ENCODE data around the gene DNTT.

The DNTT gene

GRCh38 chr10:96346295-96346694 lies 42.1 kb downstream of the DNTT start:
- DNase-seq: no peak

- DNase-seq: no peak
Measured at GRCh38 chr10:96352027-96352426, 47.8 kb downstream of the DNTT start.

- DNase-seq: no peak
Measured at GRCh38 chr10:96352582-96352981, 48.3 kb downstream of the DNTT start.

- DNase-seq: no peak
Measured at GRCh38 chr10:96357038-96357620, 52.9 kb downstream of the DNTT start.

GRCh38 chr10:96358851-96359540 lies 54.8 kb downstream of the DNTT start, which contains the start of gene OPALIN:
TSS of gene OPALIN (minus strand) at chr10:96359002. CDS start at chr10:96358896, 106 bp downstream.
- no peak for DNase-seq

- no peak for DNase-seq
Measured at GRCh38 chr10:96359616-96360015, 55.4 kb downstream of the DNTT start.

GRCh38 chr10:96360331-96360730 lies 56.1 kb downstream of the DNTT start:
- DNase-seq: no peak

GRCh38 chr10:96360766-96361165 lies 56.5 kb downstream of the DNTT start:
- no peak for DNase-seq

GRCh38 chr10:96365571-96365970 lies 61.3 kb downstream of the DNTT start:
- no peak for DNase-seq

GRCh38 chr10:96366508-96366907 lies 62.3 kb downstream of the DNTT start:
- DNase-seq: no peak

- no peak for DNase-seq
Measured at GRCh38 chr10:96367470-96367869, 63.2 kb downstream of the DNTT start.

- DNase-seq: no peak
Measured at GRCh38 chr10:96368971-96369370, 64.7 kb downstream of the DNTT start.

GRCh38 chr10:96369890-96370583 lies 65.8 kb downstream of the DNTT start:
- DNase-seq: no peak

- DNase-seq: peak; percentile 6
Measured at GRCh38 chr10:96370584-96371157, 66.4 kb downstream of the DNTT start.

- DNase-seq: no peak
Measured at GRCh38 chr10:96371356-96371755, 67.1 kb downstream of the DNTT start.

GRCh38 chr10:96374004-96374403 lies 69.8 kb downstream of the DNTT start:
- no peak for DNase-seq

- no peak for DNase-seq
Measured at GRCh38 chr10:96374639-96374984, 70.4 kb downstream of the DNTT start.

GRCh38 chr10:96374985-96375830 lies 71.0 kb downstream of the DNTT start:
- DNase-seq: peak; percentile 76

GRCh38 chr10:96376483-96376882 lies 72.2 kb downstream of the DNTT start:
- DNase-seq: no peak

- no peak for DNase-seq
Measured at GRCh38 chr10:96377816-96378294, 73.6 kb downstream of the DNTT start.

GRCh38 chr10:96378741-96379140 lies 74.5 kb downstream of the DNTT start:
- DNase-seq: no peak

GRCh38 chr10:96379758-96380157 lies 75.5 kb downstream of the DNTT start:
- no peak for DNase-seq

GRCh38 chr10:96380821-96381220 lies 76.6 kb downstream of the DNTT start:
- DNase-seq: no peak
